Hepatic stellate cell (primary cell): ENCODE measurements around the gene PRAMEF13.
"Not testable (repeated sequence)": the region's sequence is repeated elsewhere in the genome, so short reads cannot be mapped to it uniquely, and the experiment has no call there.

Experiments
- DNase-seq: peaks from one replicate; pipeline ENCODE4 v3.0.0; 2011; ENCODE audit warnings: low spot score

PRAMEF13 gene

GRCh38 chr1:13171548-13171947, 29.7 kb downstream of the PRAMEF13 start, which contains the start of gene PRAMEF9:
TSS of gene PRAMEF9 (plus strand) at chr1:13171848. CDS start at chr1:13175281, 3,433 bp downstream.
- DNase-seq: not testable (repeated sequence)

- DNase-seq: not testable (repeated sequence)
These were observed 35.7 kb downstream of the PRAMEF13 start, which contains the start of gene HNRNPCL4 for GRCh38 chr1:13165531-13165930. TSS of gene HNRNPCL4 (minus strand) at chr1:13165631. CDS start at chr1:13165467, 164 bp downstream.

DNA sequence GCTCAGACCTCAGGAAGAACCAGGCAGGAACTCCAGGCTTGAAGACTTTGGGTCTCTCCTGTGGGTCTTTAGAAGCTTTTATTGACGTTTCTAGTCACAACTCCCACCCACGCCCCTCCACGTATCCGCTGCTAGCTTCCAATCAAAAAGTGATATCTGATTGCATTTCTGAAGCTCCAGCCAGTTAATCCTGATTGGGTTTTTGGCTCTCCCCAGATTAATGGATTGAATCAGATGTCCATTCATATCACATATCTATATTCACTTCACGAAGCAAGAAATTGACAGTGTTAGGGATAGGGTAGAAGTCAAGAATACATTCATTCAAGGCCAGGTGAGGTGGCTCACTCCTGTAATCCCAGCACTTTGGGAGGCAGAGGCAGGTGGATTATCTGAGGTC, 45.3 kb downstream of the PRAMEF13 start, which contains the start of gene PRAMEF26:
Gene PRAMEF26 (minus strand): TSS at position 101 of the 400 bp plus-strand sequence. CDS start 2,914 bp downstream, outside the sequence.
- not testable (repeated sequence) for DNase-seq
